H9 (cell line): ENCODE measurements around the gene SPTBN4. TPM values are rescaled to one million over a fixed set of nuclear protein-coding genes. Genes with fewer than 3 reads are reported as not detected.

ENCODE experiments used
- DNase-seq: peaks from one replicate; pipeline ENCODE4 v3.0.0-alpha.2; 2017
- H2AFZ ChIP-seq: one replicate; pipeline ENCODE4 v1.6.1; 2013; ENCODE audit warnings: mild to moderate bottlenecking, low read length, control low read depth, moderate library complexity
- H2AK5ac ChIP-seq: 2 replicates; pipeline ENCODE4 v1.6.1; 2013; ENCODE audit warnings: low read length, control low read depth, mixed read lengths; ENCODE audit not compliant: insufficient read length
- H2BK120ac ChIP-seq: one replicate; pipeline ENCODE4 v1.6.1; 2013; ENCODE audit warnings: low read depth, mild to moderate bottlenecking, low read length, control low read depth, inconsistent platforms; ENCODE audit not compliant: poor library complexity, severe bottlenecking
- H2BK12ac ChIP-seq: 2 replicates; pipeline ENCODE4 v1.6.1; 2013; ENCODE audit warnings: low read length, control low read depth, mixed read lengths, low read depth; ENCODE audit not compliant: insufficient read length
- H2BK15ac ChIP-seq: 2 replicates; pipeline ENCODE4 v1.6.1; 2013; ENCODE audit warnings: low read depth, low read length, control low read depth
- H2BK20ac ChIP-seq: one replicate; pipeline ENCODE4 v1.6.1; 2013; ENCODE audit warnings: low read depth, mild to moderate bottlenecking, low read length, control low read depth, inconsistent platforms; ENCODE audit not compliant: poor library complexity, severe bottlenecking
- H2BK5ac ChIP-seq: 2 replicates; pipeline ENCODE4 v1.6.1; 2013; ENCODE audit warnings: low read length, control low read depth, mixed read lengths; ENCODE audit not compliant: insufficient read length
- H3K14ac ChIP-seq: 2 replicates; pipeline ENCODE4 v1.6.1; 2013; ENCODE audit warnings: low read length, control low read depth; ENCODE audit not compliant: insufficient read depth
- H3K18ac ChIP-seq: 2 replicates; pipeline ENCODE4 v1.6.1; 2013; ENCODE audit warnings: low read depth, mild to moderate bottlenecking, mixed read lengths, low read length, control low read depth; ENCODE audit not compliant: insufficient read length
- H3K23ac ChIP-seq: 2 replicates; pipeline ENCODE4 v1.6.1; 2013; ENCODE audit warnings: low read length, control low read depth, mixed read lengths, low read depth; ENCODE audit not compliant: insufficient read length
- H3K23me2 ChIP-seq: 2 replicates; pipeline ENCODE4 v1.6.1; 2013; ENCODE audit warnings: low read depth, mild to moderate bottlenecking, mixed read lengths, low read length, control low read depth; ENCODE audit not compliant: insufficient read length, poor library complexity, severe bottlenecking
- H3K27ac ChIP-seq: 2 replicates; pipeline ENCODE4 v1.5.1; 2013; ENCODE audit warnings: low read length, control low read depth, mixed read lengths, low read depth; ENCODE audit not compliant: insufficient read length
- H3K27me3 ChIP-seq: 2 replicates; pipeline ENCODE4 v1.6.1; 2013; ENCODE audit warnings: low read length, control low read depth, inconsistent platforms; ENCODE audit not compliant: insufficient read depth
- H3K4ac ChIP-seq: 2 replicates; pipeline ENCODE4 v1.6.1; 2013; ENCODE audit warnings: low read depth, mild to moderate bottlenecking, control low read depth, inconsistent platforms, low read length, moderate library complexity
- H3K4me1 ChIP-seq: 2 replicates; pipeline ENCODE4 v1.6.1; 2013; ENCODE audit warnings: low read length, control low read depth, inconsistent platforms; ENCODE audit not compliant: insufficient read depth
- H3K4me2 ChIP-seq: 2 replicates; pipeline ENCODE4 v1.6.1; 2013; ENCODE audit warnings: low read length, control low read depth, mixed read lengths; ENCODE audit not compliant: insufficient read length, insufficient read depth
- H3K56ac ChIP-seq: 2 replicates; pipeline ENCODE4 v1.6.1; 2013; ENCODE audit warnings: low read depth, mild to moderate bottlenecking, mixed read lengths, low read length, control low read depth; ENCODE audit not compliant: insufficient read length
- H3K79me1 ChIP-seq: 2 replicates; pipeline ENCODE4 v1.6.1; 2013; ENCODE audit warnings: low read depth, mild to moderate bottlenecking, moderate library complexity, low read length, control low read depth, inconsistent platforms; ENCODE audit not compliant: insufficient read depth, poor library complexity, severe bottlenecking
- H3K79me2 ChIP-seq: 2 replicates; pipeline ENCODE4 v1.6.1; 2013; ENCODE audit warnings: low read length, control low read depth, inconsistent platforms; ENCODE audit not compliant: insufficient read depth
- H3K9ac ChIP-seq: 2 replicates; pipeline ENCODE4 v1.6.1; 2013; ENCODE audit warnings: low read length, control low read depth, mixed read lengths; ENCODE audit not compliant: insufficient read length; ENCODE audit errors: extremely low read depth
- H3K9me3 ChIP-seq: one replicate; pipeline ENCODE4 v1.6.1; 2013; ENCODE audit warnings: low read depth, low read length, inconsistent platforms; ENCODE audit not compliant: control insufficient read depth
- H3T11ph ChIP-seq: one replicate; pipeline ENCODE4 v1.6.1; 2013; ENCODE audit warnings: mild to moderate bottlenecking, low read length, control low read depth, inconsistent platforms
- H4K20me1 ChIP-seq: one replicate; pipeline ENCODE4 v1.6.1; 2013; ENCODE audit not compliant: control insufficient read depth, insufficient read length, insufficient read depth
- H4K5ac ChIP-seq: 2 replicates; pipeline ENCODE4 v1.6.1; 2013; ENCODE audit warnings: low read depth, mild to moderate bottlenecking, mixed read lengths, low read length, control low read depth; ENCODE audit not compliant: insufficient read length
- H4K8ac ChIP-seq: replicated peaks from 2 replicates; pipeline ENCODE4 v1.6.1; 2013; ENCODE audit warnings: low read length, control low read depth, mixed read lengths, low read depth; ENCODE audit not compliant: insufficient read length
- H4K91ac ChIP-seq: 2 replicates; pipeline ENCODE4 v1.6.1; 2013; ENCODE audit warnings: low read depth, mild to moderate bottlenecking, moderate library complexity, mixed read lengths, low read length, control low read depth; ENCODE audit not compliant: insufficient read length
- H3K27ac Mint-ChIP-seq, 3 experiments: 2 replicates in 2 of 3; 3 replicates in 1 of 3; pipeline ENCODE4 v1.8.0; 2020 to 2021; ENCODE audit warnings: mixed read lengths in 3 of 3, mild to moderate bottlenecking in 1 of 3, moderate library complexity in 1 of 3
- H3K27me3 Mint-ChIP-seq: 2 replicates; pipeline ENCODE4 v1.8.0; 2021; ENCODE audit warnings: low read depth, mild to moderate bottlenecking, moderate library complexity, mixed read lengths
- H3K36me3 Mint-ChIP-seq, 3 experiments: 2 replicates in 2 of 3; 3 replicates in 1 of 3; pipeline ENCODE4 v1.8.0; 2020 to 2021; ENCODE audit warnings: low read depth in 3 of 3, mixed read lengths in 3 of 3; ENCODE audit not compliant: insufficient read depth in 1 of 3
- H3K4me1 Mint-ChIP-seq, 2 experiments: 2 replicates each; pipeline ENCODE4 v1.8.0; 2020; ENCODE audit warnings: mixed read lengths in 2 of 2
- H3K4me3 Mint-ChIP-seq, 2 experiments: 2 replicates in 1 of 2; 3 replicates in 1 of 2; pipeline ENCODE4 v1.8.0; 2020 to 2021; ENCODE audit warnings: mild to moderate bottlenecking in 2 of 2, mixed read lengths in 2 of 2, moderate library complexity in 1 of 2
- H3K9me3 Mint-ChIP-seq, 2 experiments: 2 replicates in 1 of 2; 3 replicates in 1 of 2; pipeline ENCODE4 v1.8.0; 2020; ENCODE audit warnings: mild to moderate bottlenecking in 2 of 2, mixed read lengths in 2 of 2, moderate library complexity in 1 of 2
- WGBS: extraction: QIAGEN DNeasy Blood & Tissue Kit; methylation state at CpG from one replicate; pipeline ENCODE4 v1.1.7; 2013; ENCODE audit warnings: missing lambda C conversion rate, low lambda C conversion rate, mixed read lengths; ENCODE audit not compliant: insufficient read length; ENCODE audit errors: extremely low coverage; 5-methylcytosine and 5-hydroxymethylcytosine counted together
- total RNA-seq: library from RNA; stranded (reverse); gene quantifications from 2 replicates; pipeline ENCODE4 v1.2.1, GENCODE V29; 2021
- TF ChIP-seq, protein P1 (sequence below): fragments of 200-600 bp; sonication (generic); conservative IDR thresholded peaks from 3 replicates; pipeline ENCODE4 v1.8.0; 2021; ENCODE audit warnings: antibody characterized with exemption, mild to moderate bottlenecking

SPTBN4 gene
- total RNA-seq, 1 experiment from 2014 or later: 2.9 TPM

DNA sequence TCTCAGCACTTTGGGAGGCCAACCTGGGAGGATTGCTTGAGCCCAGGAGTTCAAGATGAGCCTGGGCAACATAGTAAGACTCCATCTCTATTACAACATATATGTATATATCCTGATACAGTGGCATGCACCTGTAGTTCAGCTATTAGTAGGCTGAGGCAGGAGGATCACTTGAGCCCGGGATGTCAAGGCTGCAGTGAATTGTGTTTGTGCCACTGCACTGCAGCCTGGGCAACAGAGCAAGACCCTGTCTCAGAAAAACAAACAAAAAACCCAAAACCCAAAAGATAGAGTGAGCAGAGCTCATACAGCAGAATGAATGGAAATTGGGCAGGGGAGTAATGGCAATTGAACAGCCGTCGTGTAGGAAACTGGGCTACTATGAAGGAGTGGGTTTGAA lies 92.6 kb downstream of the SPTBN4 start:
- H4K5ac ChIP-seq: no peak overlapping the region
- no peak overlapping the region for H4K91ac ChIP-seq
- no peak overlapping the region for H3K56ac ChIP-seq
- no peaks in the 10 kb centered on the region for H3K4me1 ChIP-seq
- H3K9me3 Mint-ChIP-seq: no peaks in the 10 kb centered on the region
- no peak overlapping the region for H2AK5ac ChIP-seq
- H3K27me3 ChIP-seq: no peaks in the 10 kb centered on the region; the same call in 1 of the 2 replicates
- no peak overlapping the region for H2BK15ac ChIP-seq
- H3K9me3 ChIP-seq: no peaks in the 10 kb centered on the region
- no peak overlapping the region for H3K9ac ChIP-seq
- no peaks in the 10 kb centered on the region for H3K79me1 ChIP-seq
- no peaks in the 10 kb centered on the region for H3K36me3 Mint-ChIP-seq
- DNase-seq: no peak
- no peak overlapping the region for H2BK12ac ChIP-seq
- no peak overlapping the region for H4K8ac ChIP-seq
- no peak overlapping the region for H3K23ac ChIP-seq
- peaks cover 70% of the 10 kb centered on the region for H3K27me3 Mint-ChIP-seq
- H3K4me1 Mint-ChIP-seq: peaks cover 0 to 8% of the 10 kb centered on the region in 2 experiments; a peak in 2 of 4 replicates
- no peak overlapping the region for H2BK20ac ChIP-seq
- no peak overlapping the region; a peak in 1 of 5 replicates for H3K4me3 Mint-ChIP-seq
- no peak overlapping the region for H3K18ac ChIP-seq
- no peaks in the 10 kb centered on the region for H3K23me2 ChIP-seq
- H3T11ph ChIP-seq: no peak overlapping the region
- TF ChIP-seq, protein P1, sequence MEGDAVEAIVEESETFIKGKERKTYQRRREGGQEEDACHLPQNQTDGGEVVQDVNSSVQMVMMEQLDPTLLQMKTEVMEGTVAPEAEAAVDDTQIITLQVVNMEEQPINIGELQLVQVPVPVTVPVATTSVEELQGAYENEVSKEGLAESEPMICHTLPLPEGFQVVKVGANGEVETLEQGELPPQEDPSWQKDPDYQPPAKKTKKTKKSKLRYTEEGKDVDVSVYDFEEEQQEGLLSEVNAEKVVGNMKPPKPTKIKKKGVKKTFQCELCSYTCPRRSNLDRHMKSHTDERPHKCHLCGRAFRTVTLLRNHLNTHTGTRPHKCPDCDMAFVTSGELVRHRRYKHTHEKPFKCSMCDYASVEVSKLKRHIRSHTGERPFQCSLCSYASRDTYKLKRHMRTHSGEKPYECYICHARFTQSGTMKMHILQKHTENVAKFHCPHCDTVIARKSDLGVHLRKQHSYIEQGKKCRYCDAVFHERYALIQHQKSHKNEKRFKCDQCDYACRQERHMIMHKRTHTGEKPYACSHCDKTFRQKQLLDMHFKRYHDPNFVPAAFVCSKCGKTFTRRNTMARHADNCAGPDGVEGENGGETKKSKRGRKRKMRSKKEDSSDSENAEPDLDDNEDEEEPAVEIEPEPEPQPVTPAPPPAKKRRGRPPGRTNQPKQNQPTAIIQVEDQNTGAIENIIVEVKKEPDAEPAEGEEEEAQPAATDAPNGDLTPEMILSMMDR: no peak
- no peaks in the 10 kb centered on the region for H4K20me1 ChIP-seq
- H2BK5ac ChIP-seq: no peak overlapping the region
- H3K27ac Mint-ChIP-seq: no peak overlapping the region
- H3K79me2 ChIP-seq: no peaks in the 10 kb centered on the region
- H3K4ac ChIP-seq: no peak overlapping the region
- WGBS: no CpG with 5 or more reads among the region's 3 CpGs
- H3K27ac ChIP-seq: no peak overlapping the region
- H3K4me2 ChIP-seq: no peak overlapping the region
- H2BK120ac ChIP-seq: no peak overlapping the region
- H2AFZ ChIP-seq: no peak overlapping the region
- no peak overlapping the region for H3K14ac ChIP-seq
